Loucy (cell line): ENCODE measurements around the gene UBE3C.
"Not testable (repeated sequence)": the region's sequence is repeated elsewhere in the genome, so short reads cannot be mapped to it uniquely, and the experiment has no call there.

Experiments
- H2AFZ ChIP-seq: fragments of 200-600 bp; sonication (generic); 2 replicates; pipeline ENCODE4 v1.6.0; 2016; ENCODE audit warnings: antibody characterized with exemption, mild to moderate bottlenecking, low read length, moderate library complexity
- H3F3A ChIP-seq: fragments of 200-600 bp; 2 replicates; pipeline ENCODE4 v1.6.0; 2016; ENCODE audit warnings: antibody characterized with exemption, low read depth, mild to moderate bottlenecking
- H3K27me3 ChIP-seq: fragments of 200-600 bp; sonication (generic); 2 replicates; pipeline ENCODE4 v1.6.1; 2014; ENCODE audit warnings: low read length, mild to moderate bottlenecking; ENCODE audit not compliant: insufficient read depth, poor library complexity, severe bottlenecking
- H3K36me3 ChIP-seq: fragments of 200-600 bp; sonication (generic); 2 replicates; pipeline ENCODE4 v1.6.1; 2016; ENCODE audit warnings: low read length; ENCODE audit not compliant: insufficient read depth
- H3K4me1 ChIP-seq: fragments of 200-600 bp; sonication (generic); 2 replicates; pipeline ENCODE4 v1.5.1; 2014; ENCODE audit warnings: low read length, mild to moderate bottlenecking; ENCODE audit not compliant: insufficient read depth, poor library complexity, severe bottlenecking
- H3K4me2 ChIP-seq: fragments of 200-600 bp; sonication (generic); 2 replicates; pipeline ENCODE4 v1.6.0; 2014; ENCODE audit warnings: antibody characterized with exemption, low read length, low read depth, mild to moderate bottlenecking; ENCODE audit not compliant: poor library complexity, severe bottlenecking
- H3K4me3 ChIP-seq: fragments of 200-600 bp; sonication (generic); 2 replicates; pipeline ENCODE4 v1.5.1; 2014; ENCODE audit warnings: low read length, mild to moderate bottlenecking, mixed read lengths; ENCODE audit not compliant: poor library complexity, severe bottlenecking
- H3K79me2 ChIP-seq: fragments of 200-600 bp; sonication (generic); 2 replicates; pipeline ENCODE4 v1.6.1; 2014; ENCODE audit warnings: low read length; ENCODE audit not compliant: insufficient read depth
- H3K9ac ChIP-seq: fragments of 200-600 bp; sonication (generic); 2 replicates; pipeline ENCODE4 v1.6.0; 2014; ENCODE audit warnings: mild to moderate bottlenecking, low read depth, low read length, moderate library complexity; ENCODE audit not compliant: poor library complexity, severe bottlenecking
- H3K9me2 ChIP-seq: fragments of 200-600 bp; sonication (generic); replicated peaks from 2 replicates; pipeline ENCODE4 v1.6.1; 2016; ENCODE audit warnings: low read depth, low read length, mixed read lengths
- H3K9me3 ChIP-seq: fragments of 200-600 bp; sonication (generic); 2 replicates; pipeline ENCODE4 v1.6.1; 2014; ENCODE audit warnings: mild to moderate bottlenecking, antibody characterized with exemption, low read length, low read depth; ENCODE audit not compliant: insufficient read depth
- H4K20me1 ChIP-seq: fragments of 200-600 bp; sonication (generic); 2 replicates; pipeline ENCODE4 v1.6.0; 2014; ENCODE audit warnings: antibody characterized with exemption, low read length, mild to moderate bottlenecking; ENCODE audit not compliant: insufficient read depth, poor library complexity, severe bottlenecking
- EZH2phosphoT487 ChIP-seq: fragments of 200-600 bp; IDR thresholded peaks from 2 replicates; pipeline ENCODE4 v1.6.1; 2018; ENCODE audit warnings: antibody characterized with exemption, mild to moderate bottlenecking, moderate library complexity, borderline replicate concordance
- TF ChIP-seq, protein P1 (sequence below): fragments of 200-600 bp; sonication (generic); conservative IDR thresholded peaks from 2 replicates; pipeline ENCODE4 v1.5.1; 2014; ENCODE audit warnings: mild to moderate bottlenecking, antibody characterized with exemption, low read length

Gene UBE3C

DNA sequence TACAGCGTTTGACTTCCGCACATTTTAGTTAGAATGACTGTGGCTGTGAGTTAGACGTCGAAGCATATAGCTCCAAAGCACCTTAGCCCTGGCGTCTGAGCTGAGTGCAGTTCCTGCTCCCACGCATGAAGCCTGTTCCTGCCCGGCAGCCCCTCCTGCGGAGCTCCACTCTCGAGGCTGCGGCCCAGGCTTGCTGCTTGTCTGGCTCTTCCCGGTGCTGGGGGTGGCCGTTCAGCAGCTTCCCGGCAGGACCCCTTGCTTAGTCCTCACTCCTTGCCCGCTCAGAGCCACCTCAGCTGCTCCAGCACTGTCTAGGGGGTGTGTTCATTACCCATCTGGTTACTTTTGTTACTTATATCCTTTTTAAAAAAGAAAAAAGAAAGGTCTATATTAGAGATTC is 109.9 kb downstream of the UBE3C start:
- no peak overlapping the region for H3K4me3 ChIP-seq
- H3K9me2 ChIP-seq: no peaks in the 10 kb centered on the region
- no peaks in the 10 kb centered on the region for H3K27me3 ChIP-seq
- H3K79me2 ChIP-seq: no peaks in the 10 kb centered on the region
- peaks cover 15% of the 10 kb centered on the region; the same call in 1 of the 2 replicates for H3K36me3 ChIP-seq
- H3K9ac ChIP-seq: no peak overlapping the region
- no peak overlapping the region for H3K4me2 ChIP-seq
- H3K4me1 ChIP-seq: no peaks in the 10 kb centered on the region
- no peaks in the 10 kb centered on the region for H3K9me3 ChIP-seq
- TF ChIP-seq EZH2phosphoT487: no peak
- TF ChIP-seq, protein P1, sequence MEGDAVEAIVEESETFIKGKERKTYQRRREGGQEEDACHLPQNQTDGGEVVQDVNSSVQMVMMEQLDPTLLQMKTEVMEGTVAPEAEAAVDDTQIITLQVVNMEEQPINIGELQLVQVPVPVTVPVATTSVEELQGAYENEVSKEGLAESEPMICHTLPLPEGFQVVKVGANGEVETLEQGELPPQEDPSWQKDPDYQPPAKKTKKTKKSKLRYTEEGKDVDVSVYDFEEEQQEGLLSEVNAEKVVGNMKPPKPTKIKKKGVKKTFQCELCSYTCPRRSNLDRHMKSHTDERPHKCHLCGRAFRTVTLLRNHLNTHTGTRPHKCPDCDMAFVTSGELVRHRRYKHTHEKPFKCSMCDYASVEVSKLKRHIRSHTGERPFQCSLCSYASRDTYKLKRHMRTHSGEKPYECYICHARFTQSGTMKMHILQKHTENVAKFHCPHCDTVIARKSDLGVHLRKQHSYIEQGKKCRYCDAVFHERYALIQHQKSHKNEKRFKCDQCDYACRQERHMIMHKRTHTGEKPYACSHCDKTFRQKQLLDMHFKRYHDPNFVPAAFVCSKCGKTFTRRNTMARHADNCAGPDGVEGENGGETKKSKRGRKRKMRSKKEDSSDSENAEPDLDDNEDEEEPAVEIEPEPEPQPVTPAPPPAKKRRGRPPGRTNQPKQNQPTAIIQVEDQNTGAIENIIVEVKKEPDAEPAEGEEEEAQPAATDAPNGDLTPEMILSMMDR: no peak
- no peaks in the 10 kb centered on the region for H3F3A ChIP-seq
- H2AFZ ChIP-seq: no peak overlapping the region
- no peaks in the 10 kb centered on the region for H4K20me1 ChIP-seq

DNA sequence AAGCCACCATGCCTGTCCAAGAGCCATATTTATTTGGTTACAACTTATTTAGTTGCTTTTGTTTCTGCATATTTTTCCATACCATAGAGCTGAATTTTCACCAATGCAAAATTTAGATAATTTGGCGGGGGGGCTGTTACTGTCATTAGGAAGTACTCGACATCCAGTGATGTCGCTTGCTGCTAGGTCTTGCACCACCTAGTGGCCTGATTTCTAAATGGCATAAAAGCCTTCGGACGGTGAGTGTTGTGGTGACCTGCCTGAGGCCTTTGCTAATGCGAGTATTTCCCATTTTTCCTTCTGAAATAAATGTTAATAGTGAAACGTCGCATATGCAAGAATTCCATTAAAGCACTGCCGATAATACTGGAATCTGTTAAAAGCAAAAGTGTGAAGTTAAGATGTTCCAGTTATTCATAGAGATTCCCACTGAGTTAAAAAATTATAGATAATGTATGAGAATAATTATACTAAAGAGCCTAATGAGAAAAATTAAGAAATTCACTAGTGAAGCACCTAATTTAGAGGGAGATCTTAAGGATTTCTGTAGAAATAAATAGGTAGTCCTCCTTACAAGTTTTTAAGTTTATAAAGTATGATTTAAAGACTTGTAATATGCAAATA is 112.0 kb downstream of the UBE3C start:
- Histone ChIP-seq H3K27me3 (no peaks in the 10 kb centered on the region), H3K4me1 (no peaks in the 10 kb centered on the region), H4K20me1 (no peaks in the 10 kb centered on the region), H3K79me2 (no peaks in the 10 kb centered on the region), H3K4me3 (no peak overlapping the region), H3K9ac (no peak overlapping the region), H3K36me3 (peaks cover 31% of the 10 kb centered on the region; the same call in 1 of the 2 replicates), H3K9me3 (no peaks in the 10 kb centered on the region), H2AFZ (no peak overlapping the region), H3K9me2 (no peaks in the 10 kb centered on the region), H3K4me2 (no peak overlapping the region), H3F3A (no peaks in the 10 kb centered on the region)
- no peak for TF ChIP-seq EZH2phosphoT487
- TF ChIP-seq, protein P1: peak; percentile 84

DNA sequence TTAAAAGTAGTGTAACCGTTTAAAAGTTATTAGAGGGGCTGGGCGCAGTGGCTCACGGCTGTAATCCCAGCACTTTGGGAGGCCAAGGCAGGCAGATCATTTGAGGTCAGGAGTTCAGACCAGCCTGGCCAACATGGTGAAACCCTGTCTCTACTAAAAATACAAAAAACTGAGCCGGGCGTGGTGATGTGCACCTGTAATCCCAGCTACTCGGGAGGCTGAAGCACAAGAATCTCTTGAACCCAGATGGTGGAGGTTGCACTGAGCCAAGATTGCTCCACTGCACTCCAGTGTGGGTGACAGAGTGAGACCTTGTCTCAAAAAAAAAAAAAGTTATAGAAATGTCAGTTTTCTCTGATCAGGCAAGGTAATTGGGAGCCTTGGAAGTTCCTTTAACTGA is 113.1 kb downstream of the UBE3C start:
- H3K27me3 ChIP-seq, H3K79me2 ChIP-seq, H4K20me1 ChIP-seq, H3K4me1 ChIP-seq, H3K4me2 ChIP-seq, H3F3A ChIP-seq, H3K4me3 ChIP-seq, H2AFZ ChIP-seq, H3K9me3 ChIP-seq, H3K9ac ChIP-seq, H3K9me2 ChIP-seq: not testable (repeated sequence)
- peaks cover 34% of the 10 kb centered on the region; the same call in 1 of the 2 replicates for H3K36me3 ChIP-seq

DNA sequence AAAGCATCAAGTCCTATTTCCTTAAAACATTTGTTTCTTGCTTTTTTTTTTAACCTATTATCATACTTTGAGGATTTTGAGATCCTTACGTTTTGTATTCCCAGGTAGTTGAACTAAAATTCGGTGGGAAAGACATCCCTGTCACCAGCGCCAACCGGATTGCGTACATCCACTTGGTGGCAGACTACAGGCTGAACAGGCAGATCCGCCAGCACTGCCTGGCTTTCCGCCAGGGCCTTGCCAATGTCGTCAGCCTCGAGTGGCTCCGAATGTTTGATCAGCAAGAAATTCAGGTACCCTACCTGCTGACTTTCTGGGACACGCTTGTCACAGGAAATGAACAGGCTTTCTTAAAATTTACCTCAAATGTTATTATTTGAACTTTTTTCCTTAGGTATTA is 115.1 kb downstream of the UBE3C start:
- TF ChIP-seq, protein P1: no peak
- TF ChIP-seq EZH2phosphoT487: no peak
- H3K27me3 ChIP-seq: no peaks in the 10 kb centered on the region
- H3K4me2 ChIP-seq: no peak overlapping the region
- no peaks in the 10 kb centered on the region for H4K20me1 ChIP-seq
- H3K9ac ChIP-seq: no peak overlapping the region
- no peak overlapping the region for H2AFZ ChIP-seq
- no peaks in the 10 kb centered on the region for H3K4me1 ChIP-seq
- H3K79me2 ChIP-seq: no peaks in the 10 kb centered on the region
- H3F3A ChIP-seq: no peaks in the 10 kb centered on the region
- H3K4me3 ChIP-seq: no peak overlapping the region
- peaks cover 37% of the 10 kb centered on the region; the same call in 1 of the 2 replicates for H3K36me3 ChIP-seq
- H3K9me2 ChIP-seq: no peaks in the 10 kb centered on the region
- no peaks in the 10 kb centered on the region for H3K9me3 ChIP-seq

DNA sequence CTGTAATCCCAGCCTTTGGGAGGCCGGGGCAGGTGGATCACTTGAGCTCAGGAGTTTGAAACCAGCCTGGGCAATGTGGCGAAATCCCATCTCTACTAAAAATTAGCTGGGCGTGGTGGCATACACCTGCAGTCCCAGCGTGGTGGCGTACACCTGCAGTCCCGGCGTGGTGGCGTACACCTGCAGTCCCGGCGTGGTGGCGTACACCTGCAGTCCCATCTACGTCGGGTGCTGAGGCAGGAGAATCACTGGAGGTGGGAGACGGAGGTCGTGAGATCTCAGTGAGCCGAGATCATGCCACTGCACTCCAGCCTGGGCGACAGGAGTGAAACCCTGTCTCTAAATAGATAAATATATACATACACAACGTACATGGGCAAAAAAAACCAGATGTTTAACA is 116.1 kb downstream of the UBE3C start:
- H4K20me1 ChIP-seq, H3K4me2 ChIP-seq, H3K9me3 ChIP-seq, H2AFZ ChIP-seq, H3K4me3 ChIP-seq, H3F3A ChIP-seq, H3K9ac ChIP-seq, H3K79me2 ChIP-seq, H3K27me3 ChIP-seq, H3K9me2 ChIP-seq, H3K4me1 ChIP-seq: not testable (repeated sequence)
- peaks cover 44% of the 10 kb centered on the region; the same call in 1 of the 2 replicates for H3K36me3 ChIP-seq
